BE2C (cell line): ENCODE results near the gene ZBTB14.

Source experiments
- DNase-seq: peaks from one replicate; pipeline ENCODE4 v3.0.0-alpha.2; 2020
- H3K27me3 ChIP-seq: fragments of 250-450 bp; sonication (Bioruptor Pico); 2 replicates; pipeline ENCODE4 v1.5.1; 2020; ENCODE audit warnings: mild to moderate bottlenecking
- H3K36me3 ChIP-seq: fragments of 250-450 bp; sonication (Bioruptor Pico); 2 replicates; pipeline ENCODE4 v1.5.1; 2020; ENCODE audit warnings: mild to moderate bottlenecking
- H3K4me1 ChIP-seq: fragments of 250-450 bp; sonication (Bioruptor Pico); 2 replicates; pipeline ENCODE4 v1.5.1; 2020
- H3K4me3 ChIP-seq: 2 replicates; pipeline ENCODE4 v1.5.1; 2011; ENCODE audit warnings: low read depth, low read length
- H3K9me3 ChIP-seq: fragments of 250-450 bp; sonication (Bioruptor Pico); 2 replicates; pipeline ENCODE4 v1.5.1; 2020
- TF ChIP-seq, protein P1 (sequence below): IDR thresholded peaks from 2 replicates; pipeline ENCODE4 v1.5.1; 2012; ENCODE audit warnings: mild to moderate bottlenecking, low read depth, low read length

ZBTB14 gene

DNA sequence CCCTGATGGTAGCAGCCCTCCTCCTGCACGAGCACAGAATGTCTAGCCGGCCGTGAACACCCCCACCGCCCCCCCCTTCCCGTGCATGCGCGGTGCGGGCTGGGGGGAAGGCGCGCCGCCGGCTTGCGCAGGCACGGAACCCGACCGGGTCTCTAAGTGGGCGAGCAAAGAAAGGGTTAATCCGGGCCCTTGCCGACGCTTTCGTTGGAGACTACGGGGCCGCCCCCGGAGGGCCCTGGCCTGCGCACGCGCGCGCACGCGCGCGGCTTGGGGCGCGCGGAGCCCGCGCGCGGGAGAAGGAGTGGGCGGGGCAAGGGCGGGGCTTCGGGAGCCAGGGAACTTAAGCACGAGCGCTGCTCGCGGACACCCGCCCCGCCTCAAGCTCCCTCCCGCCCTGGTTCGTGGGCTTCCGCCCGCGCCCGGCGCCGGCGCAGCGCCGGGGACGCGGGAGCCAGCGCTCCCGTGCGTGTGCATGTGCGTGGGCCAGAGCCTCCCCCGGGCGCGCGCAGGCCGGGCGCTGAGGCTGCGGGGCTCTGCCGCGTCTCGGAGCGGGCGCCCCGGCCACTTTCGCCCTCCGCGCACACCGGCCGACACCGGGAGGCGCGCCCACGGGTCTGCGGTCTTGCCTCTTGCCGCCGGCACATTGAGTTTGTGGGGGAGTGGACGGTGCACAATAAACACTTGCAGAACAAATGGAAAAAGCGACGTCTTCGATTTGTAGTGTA lies 617 bp upstream of the ZBTB14 start:
- Histone ChIP-seq H3K4me3 (peak overlapping the region; percentile 61), H3K27me3 (no peaks in the 10 kb centered on the region), H3K9me3 (no peaks in the 10 kb centered on the region), H3K4me1 (no peaks in the 10 kb centered on the region), H3K36me3 (no peaks in the 10 kb centered on the region; the same call in 1 of the 2 replicates)
- TF ChIP-seq, protein P1, sequence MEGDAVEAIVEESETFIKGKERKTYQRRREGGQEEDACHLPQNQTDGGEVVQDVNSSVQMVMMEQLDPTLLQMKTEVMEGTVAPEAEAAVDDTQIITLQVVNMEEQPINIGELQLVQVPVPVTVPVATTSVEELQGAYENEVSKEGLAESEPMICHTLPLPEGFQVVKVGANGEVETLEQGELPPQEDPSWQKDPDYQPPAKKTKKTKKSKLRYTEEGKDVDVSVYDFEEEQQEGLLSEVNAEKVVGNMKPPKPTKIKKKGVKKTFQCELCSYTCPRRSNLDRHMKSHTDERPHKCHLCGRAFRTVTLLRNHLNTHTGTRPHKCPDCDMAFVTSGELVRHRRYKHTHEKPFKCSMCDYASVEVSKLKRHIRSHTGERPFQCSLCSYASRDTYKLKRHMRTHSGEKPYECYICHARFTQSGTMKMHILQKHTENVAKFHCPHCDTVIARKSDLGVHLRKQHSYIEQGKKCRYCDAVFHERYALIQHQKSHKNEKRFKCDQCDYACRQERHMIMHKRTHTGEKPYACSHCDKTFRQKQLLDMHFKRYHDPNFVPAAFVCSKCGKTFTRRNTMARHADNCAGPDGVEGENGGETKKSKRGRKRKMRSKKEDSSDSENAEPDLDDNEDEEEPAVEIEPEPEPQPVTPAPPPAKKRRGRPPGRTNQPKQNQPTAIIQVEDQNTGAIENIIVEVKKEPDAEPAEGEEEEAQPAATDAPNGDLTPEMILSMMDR, result no peak
- peak; percentile 86 for DNase-seq

DNA sequence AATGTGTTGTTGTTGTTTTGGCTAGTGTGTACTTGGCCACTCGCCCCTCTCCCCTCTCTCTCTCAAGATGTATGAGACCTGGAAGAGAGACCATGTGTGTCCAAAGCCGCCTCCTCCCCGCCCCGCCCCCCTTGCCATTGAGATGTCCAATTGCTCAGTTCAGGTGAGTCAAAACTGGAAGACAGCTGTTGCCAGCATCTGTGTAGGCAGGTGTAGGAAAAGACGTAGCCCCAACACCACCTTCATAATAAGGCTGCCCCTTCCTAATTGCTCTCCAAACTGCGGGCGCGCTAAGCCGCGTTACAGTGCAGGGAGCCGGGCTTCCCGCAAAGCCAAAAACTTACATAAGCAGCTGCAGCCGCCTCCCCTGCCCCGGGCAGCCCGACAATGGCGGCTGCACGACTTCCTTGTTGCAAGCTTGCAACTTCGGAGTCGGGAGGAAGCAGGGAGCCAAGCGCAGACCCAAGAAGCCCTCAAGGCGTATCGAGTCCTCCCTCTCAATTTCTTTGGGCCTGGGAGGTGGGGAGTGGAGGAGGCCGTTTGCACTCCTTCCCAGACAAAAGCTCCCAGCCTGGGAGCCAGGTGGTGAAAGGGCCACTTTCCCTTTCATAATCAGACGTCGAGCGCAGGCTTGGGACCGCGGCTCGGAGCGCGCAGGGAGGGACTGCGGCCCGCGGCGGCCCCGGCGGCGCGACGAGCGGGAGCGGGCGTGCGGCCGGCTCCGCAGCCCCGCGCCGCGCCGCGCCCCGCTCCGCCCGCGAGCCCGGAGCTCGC lies 882 bp downstream of the ZBTB14 start:
- H3K27me3 ChIP-seq, result no peaks in the 10 kb centered on the region
- H3K4me1 ChIP-seq, result no peaks in the 10 kb centered on the region
- DNase-seq, result peak; percentile 26
- H3K4me3 ChIP-seq, result peak overlapping the region; percentile 71
- no peaks in the 10 kb centered on the region for H3K9me3 ChIP-seq
- H3K36me3 ChIP-seq, result peaks cover 4% of the 10 kb centered on the region; the same call in 1 of the 2 replicates
- TF ChIP-seq, protein P1, result no peak

DNA sequence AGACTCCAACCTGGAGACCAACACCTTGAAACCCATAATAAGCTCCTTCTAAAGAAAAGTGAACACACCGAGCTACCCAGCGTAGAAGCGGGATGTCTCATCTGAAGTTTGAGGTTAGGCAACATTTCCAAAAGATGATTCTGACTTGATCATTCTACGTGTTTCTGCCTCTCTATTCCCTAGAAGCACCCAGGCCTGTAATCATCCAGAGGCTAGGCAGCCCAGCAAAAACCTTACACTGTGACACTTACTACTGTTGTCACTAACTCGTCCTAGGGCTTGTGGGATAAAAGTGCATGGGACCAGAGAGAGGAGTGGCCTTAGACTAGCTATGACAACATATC lies 1.4 kb downstream of the ZBTB14 start:
- TF ChIP-seq, protein P1, result no peak
- no peak for DNase-seq
- Histone ChIP-seq H3K27me3 (no peaks in the 10 kb centered on the region), H3K4me1 (no peaks in the 10 kb centered on the region), H3K4me3 (peak overlapping the region; percentile 71), H3K9me3 (no peaks in the 10 kb centered on the region), H3K36me3 (peaks cover 4% of the 10 kb centered on the region; the same call in 1 of the 2 replicates)

DNA sequence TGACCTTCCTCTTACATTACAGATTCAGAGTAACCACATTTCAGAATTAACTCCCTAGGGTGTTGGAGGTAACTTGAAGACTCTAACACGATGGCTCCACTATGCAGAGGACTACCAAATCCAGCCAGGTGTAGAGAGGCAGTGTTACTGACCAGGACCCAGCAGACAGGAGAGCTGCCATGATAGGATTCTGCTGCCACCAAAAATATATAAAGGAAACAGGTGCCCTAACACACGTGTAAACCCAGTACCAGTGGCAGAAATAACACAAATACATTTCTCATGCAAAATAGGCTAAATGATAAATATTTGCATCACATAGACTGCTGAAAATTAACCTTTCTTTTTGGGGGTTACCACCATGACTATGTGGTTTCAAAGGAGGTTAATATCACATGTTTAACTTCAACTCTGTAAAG lies 7.0 kb downstream of the ZBTB14 start:
- Histone ChIP-seq H3K9me3 (no peaks in the 10 kb centered on the region), H3K4me3 (no peak overlapping the region), H3K36me3 (peaks cover 4% of the 10 kb centered on the region; the same call in 1 of the 2 replicates), H3K4me1 (no peaks in the 10 kb centered on the region; the same call in 1 of the 2 replicates), H3K27me3 (no peaks in the 10 kb centered on the region)
- DNase-seq, result no peak
- TF ChIP-seq, protein P1, result no peak

DNA sequence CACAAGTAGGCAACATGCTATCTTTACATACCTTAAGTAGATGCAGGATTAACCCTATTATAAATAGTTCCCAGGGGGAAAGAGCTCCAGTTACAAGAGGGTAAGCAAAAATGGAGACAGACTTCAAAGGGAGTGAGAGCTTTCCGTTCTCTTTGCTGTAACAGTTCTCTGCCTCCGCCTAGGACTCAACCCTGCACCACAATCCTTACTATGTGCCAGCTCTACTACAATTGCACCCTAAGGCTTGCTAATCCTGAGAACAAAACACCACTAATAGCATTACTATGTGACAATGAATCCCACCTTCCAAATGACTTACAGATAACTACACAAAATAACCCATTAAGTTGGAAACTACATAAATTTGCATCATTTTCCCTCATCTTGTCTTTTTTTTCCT lies 7.7 kb downstream of the ZBTB14 start:
- Histone ChIP-seq H3K4me1 (no peaks in the 10 kb centered on the region; the same call in 1 of the 2 replicates), H3K27me3 (no peaks in the 10 kb centered on the region), H3K9me3 (no peaks in the 10 kb centered on the region), H3K4me3 (no peak overlapping the region), H3K36me3 (peaks cover 4% of the 10 kb centered on the region; the same call in 1 of the 2 replicates)
- no peak for DNase-seq
- TF ChIP-seq, protein P1, result no peak

DNA sequence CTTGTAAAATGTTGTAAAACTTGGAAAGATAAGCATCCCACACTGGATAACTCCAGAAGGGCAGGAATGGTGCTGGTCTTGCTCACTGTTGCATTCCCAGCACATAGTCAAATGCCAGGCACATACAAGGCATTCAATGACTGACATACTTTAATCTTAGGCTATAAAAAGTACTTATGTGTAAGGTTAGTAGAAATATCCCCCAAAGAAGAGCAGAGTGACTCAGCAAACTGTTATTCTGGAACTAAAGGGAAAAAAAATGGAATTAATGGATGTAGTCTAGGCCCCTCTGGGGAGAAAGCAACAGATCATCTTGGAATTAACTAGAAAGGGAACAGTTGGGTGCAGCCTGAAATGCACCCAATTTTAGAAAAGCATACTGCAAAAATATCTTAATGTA lies 9.0 kb downstream of the ZBTB14 start:
- DNase-seq, result no peak
- Histone ChIP-seq H3K4me1 (no peaks in the 10 kb centered on the region; the same call in 1 of the 2 replicates), H3K4me3 (no peak overlapping the region), H3K9me3 (no peaks in the 10 kb centered on the region), H3K27me3 (no peaks in the 10 kb centered on the region), H3K36me3 (peaks cover 4% of the 10 kb centered on the region; the same call in 1 of the 2 replicates)
- TF ChIP-seq, protein P1, result no peak
